NOMO-1 treated with dmso at 0.1 percent for 144 hours (cell line): ENCODE measurements around the gene RNF125.
"Not testable (repeated sequence)": the region's sequence is repeated elsewhere in the genome, so short reads cannot be mapped to it uniquely, and the experiment has no call there.

Experiments
- DNase-seq: peaks from one replicate; lab custom pipeline; 2025; ENCODE audit not compliant: unreplicated experiment; lab: John Stamatoyannopoulos, UW

The RNF125 gene

GRCh38 chr18:32083781-32084180, 65.2 kb downstream of the RNF125 start:
- no peak for DNase-seq

- DNase-seq, result peak; percentile 87
Measured at GRCh38 chr18:32086881-32087280, 68.3 kb downstream of the RNF125 start.

- not testable (repeated sequence) for DNase-seq
Measured at GRCh38 chr18:32090831-32091230, 72.2 kb downstream of the RNF125 start.

- DNase-seq, result no peak
Measured at GRCh38 chr18:32091325-32091723, 72.7 kb downstream of the RNF125 start.

- DNase-seq, result peak; percentile 66
Measured at GRCh38 chr18:32091724-32092421, 73.2 kb downstream of the RNF125 start, which contains the start of gene RNF138. TSS of gene RNF138 (plus strand) at chr18:32091874. CDS start at chr18:32092777, 903 bp downstream.

GRCh38 chr18:32092422-32093101, 73.9 kb downstream of the RNF125 start:
- DNase-seq, result peak; percentile 96

- peak; percentile 48 for DNase-seq
Measured at GRCh38 chr18:32093102-32093511, 74.5 kb downstream of the RNF125 start.

GRCh38 chr18:32093523-32093922, 74.9 kb downstream of the RNF125 start:
- no peak for DNase-seq

- DNase-seq, result no peak
Measured at GRCh38 chr18:32095192-32095899, 76.7 kb downstream of the RNF125 start.

- DNase-seq, result no peak
Measured at GRCh38 chr18:32095900-32096229, 77.2 kb downstream of the RNF125 start.

- no peak for DNase-seq
Measured at GRCh38 chr18:32096946-32097345, 78.3 kb downstream of the RNF125 start.

- DNase-seq, result no peak
Measured at GRCh38 chr18:32104516-32104915, 85.9 kb downstream of the RNF125 start.

- no peak for DNase-seq
Measured at GRCh38 chr18:32110005-32110404, 91.4 kb downstream of the RNF125 start.

GRCh38 chr18:32111706-32112105, 93.1 kb downstream of the RNF125 start:
- no peak for DNase-seq

GRCh38 chr18:32112826-32113225, 94.2 kb downstream of the RNF125 start:
- DNase-seq, result no peak

- no peak for DNase-seq
Measured at GRCh38 chr18:32114293-32114942, 95.8 kb downstream of the RNF125 start.

GRCh38 chr18:32122039-32122438, 103.4 kb downstream of the RNF125 start:
- no peak for DNase-seq
